Measurements from ENCODE around the gene GRPEL1.

Gene GRPEL1

GRCh38 chr4:7042503-7043283 lies 25.2 kb downstream of the GRPEL1 start (continued):
- TF ChIP-seq, protein P1, sequence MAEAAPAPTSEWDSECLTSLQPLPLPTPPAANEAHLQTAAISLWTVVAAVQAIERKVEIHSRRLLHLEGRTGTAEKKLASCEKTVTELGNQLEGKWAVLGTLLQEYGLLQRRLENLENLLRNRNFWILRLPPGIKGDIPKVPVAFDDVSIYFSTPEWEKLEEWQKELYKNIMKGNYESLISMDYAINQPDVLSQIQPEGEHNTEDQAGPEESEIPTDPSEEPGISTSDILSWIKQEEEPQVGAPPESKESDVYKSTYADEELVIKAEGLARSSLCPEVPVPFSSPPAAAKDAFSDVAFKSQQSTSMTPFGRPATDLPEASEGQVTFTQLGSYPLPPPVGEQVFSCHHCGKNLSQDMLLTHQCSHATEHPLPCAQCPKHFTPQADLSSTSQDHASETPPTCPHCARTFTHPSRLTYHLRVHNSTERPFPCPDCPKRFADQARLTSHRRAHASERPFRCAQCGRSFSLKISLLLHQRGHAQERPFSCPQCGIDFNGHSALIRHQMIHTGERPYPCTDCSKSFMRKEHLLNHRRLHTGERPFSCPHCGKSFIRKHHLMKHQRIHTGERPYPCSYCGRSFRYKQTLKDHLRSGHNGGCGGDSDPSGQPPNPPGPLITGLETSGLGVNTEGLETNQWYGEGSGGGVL (tag by site-specific recombination; IDR thresholded peaks at IDR 0.05), result no peak
- TF ChIP-seq GLIS1 (tag by site-specific recombination; IDR thresholded peaks at IDR 0.05) (no peak), ZNF362 (tag by site-specific recombination; IDR thresholded peaks at IDR 0.05) (no peak), ZNF184 (tag by site-specific recombination; IDR thresholded peaks at IDR 0.05) (no peak), ZNF626 (tag by site-specific recombination; IDR thresholded peaks at IDR 0.05) (no peak), ZNF324 (tag by site-specific recombination; IDR thresholded peaks at IDR 0.05) (no peak), ZNF645 (tag by site-specific recombination; IDR thresholded peaks at IDR 0.05) (no peak), GLIS2 (tag by site-specific recombination; IDR thresholded peaks at IDR 0.05) (peak; percentile 66; the same call in 1 of the 2 replicates), PBX3 (CRISPR knock-in tag; IDR thresholded peaks at IDR 0.05) (no peak), ZNF138 (tag by site-specific recombination; IDR thresholded peaks at IDR 0.05; ENCODE audit: borderline replicate concordance) (no peak), SETDB1 (IDR thresholded peaks at IDR 0.05; ENCODE audit: insufficient read length, low read length) (no peak), ZNF660 (tag by site-specific recombination; IDR thresholded peaks at IDR 0.05) (peak; percentile 45; the same call in 1 of the 2 replicates), ZNF211 (tag by site-specific recombination; IDR thresholded peaks at IDR 0.05; ENCODE audit: low read depth) (no peak), KLF16 (tag by site-specific recombination; IDR thresholded peaks at IDR 0.05) (peak; percentile 32; the same call in 1 of the 2 replicates), ZNF121 (tag by site-specific recombination; IDR thresholded peaks at IDR 0.05) (0 out of 2 replicates have a peak, but pooled peaks have one; percentile 21), ZNF585B (tag by site-specific recombination; IDR thresholded peaks at IDR 0.05) (no peak), ZFP69B (tag by site-specific recombination; IDR thresholded peaks at IDR 0.05) (no peak), ZNF335 (tag by site-specific recombination; conservative IDR thresholded peaks at IDR 0.05) (peak; percentile 96), MYNN (tag by site-specific recombination; IDR thresholded peaks at IDR 0.05; ENCODE audit: borderline replicate concordance) (no peak), ZNF501 (tag by site-specific recombination; IDR thresholded peaks at IDR 0.05) (no peak), ZNF560 (tag by site-specific recombination; IDR thresholded peaks at IDR 0.05; ENCODE audit: borderline replicate concordance) (no peak), ZNF747 (tag by site-specific recombination; IDR thresholded peaks at IDR 0.05) (no peak), ZBTB1 (tag by site-specific recombination; IDR thresholded peaks at IDR 0.05) (no peak), HIC1 (tag by site-specific recombination; IDR thresholded peaks at IDR 0.05) (no peak), ZNF843 (tag by site-specific recombination; IDR thresholded peaks at IDR 0.05) (no peak), SP2 (tag by site-specific recombination; IDR thresholded peaks at IDR 0.05) (peak; percentile 93)
- TF ChIP-seq, protein P2, sequence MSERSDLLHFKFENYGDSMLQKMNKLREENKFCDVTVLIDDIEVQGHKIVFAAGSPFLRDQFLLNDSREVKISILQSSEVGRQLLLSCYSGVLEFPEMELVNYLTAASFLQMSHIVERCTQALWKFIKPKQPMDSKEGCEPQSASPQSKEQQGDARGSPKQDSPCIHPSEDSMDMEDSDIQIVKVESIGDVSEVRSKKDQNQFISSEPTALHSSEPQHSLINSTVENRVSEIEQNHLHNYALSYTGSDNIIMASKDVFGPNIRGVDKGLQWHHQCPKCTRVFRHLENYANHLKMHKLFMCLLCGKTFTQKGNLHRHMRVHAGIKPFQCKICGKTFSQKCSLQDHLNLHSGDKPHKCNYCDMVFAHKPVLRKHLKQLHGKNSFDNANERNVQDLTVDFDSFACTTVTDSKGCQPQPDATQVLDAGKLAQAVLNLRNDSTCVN (tag by site-specific recombination; optimal IDR thresholded peaks at IDR 0.05), result peak; percentile 67
- TF ChIP-seq, protein P3, sequence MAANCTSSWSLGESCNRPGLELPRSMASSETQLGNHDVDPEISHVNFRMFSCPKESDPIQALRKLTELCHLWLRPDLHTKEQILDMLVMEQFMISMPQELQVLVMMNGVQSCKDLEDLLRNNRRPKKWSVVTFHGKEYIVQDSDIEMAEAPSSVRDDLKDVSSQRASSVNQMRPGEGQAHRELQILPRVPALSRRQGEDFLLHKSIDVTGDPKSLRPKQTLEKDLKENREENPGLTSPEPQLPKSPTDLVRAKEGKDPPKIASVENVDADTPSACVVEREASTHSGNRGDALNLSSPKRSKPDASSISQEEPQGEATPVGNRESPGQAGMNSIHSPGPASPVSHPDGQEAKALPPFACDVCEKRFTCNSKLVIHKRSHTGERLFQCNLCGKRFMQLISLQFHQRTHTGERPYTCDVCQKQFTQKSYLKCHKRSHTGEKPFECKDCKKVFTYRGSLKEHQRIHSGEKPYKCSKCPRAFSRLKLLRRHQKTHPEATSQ (tag by site-specific recombination; IDR thresholded peaks at IDR 0.05), result no peak

Data from HEK293 (cell line).